GM21576 (cell line): ENCODE results near the gene TMEM263.

Source experiments
- ATAC-seq: cut with Tn5 transposase; IDR thresholded peaks from one replicate; pipeline ENCODE4 v1.9.1; 2021; ENCODE audit warnings: mild to moderate bottlenecking, moderate library complexity; ENCODE audit not compliant: unreplicated experiment

TMEM263 gene

DNA sequence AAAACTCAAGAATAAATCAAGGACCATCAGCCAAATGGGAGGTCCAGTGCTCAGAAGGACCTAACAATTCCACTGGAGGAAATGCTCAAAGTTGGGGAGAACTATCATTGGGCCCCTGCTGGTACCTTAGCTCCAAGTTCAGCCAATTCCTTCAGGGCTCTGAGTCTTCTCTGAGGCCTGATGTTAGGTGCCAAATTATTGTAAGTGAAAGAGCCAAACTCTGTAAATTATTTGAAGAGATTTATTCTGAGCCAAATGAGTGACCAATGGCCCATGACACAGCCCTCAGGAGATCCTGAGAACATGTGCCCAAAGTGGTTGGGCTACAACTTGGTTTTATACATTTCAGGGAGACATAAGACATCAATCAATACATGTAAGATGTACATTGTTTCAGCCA is 8.2 kb upstream of the TMEM263 start:
- ATAC-seq = no peak

GRCh38 chr12:106950591-106950990 is 5.1 kb upstream of the TMEM263 start:
- ATAC-seq = no peak

DNA sequence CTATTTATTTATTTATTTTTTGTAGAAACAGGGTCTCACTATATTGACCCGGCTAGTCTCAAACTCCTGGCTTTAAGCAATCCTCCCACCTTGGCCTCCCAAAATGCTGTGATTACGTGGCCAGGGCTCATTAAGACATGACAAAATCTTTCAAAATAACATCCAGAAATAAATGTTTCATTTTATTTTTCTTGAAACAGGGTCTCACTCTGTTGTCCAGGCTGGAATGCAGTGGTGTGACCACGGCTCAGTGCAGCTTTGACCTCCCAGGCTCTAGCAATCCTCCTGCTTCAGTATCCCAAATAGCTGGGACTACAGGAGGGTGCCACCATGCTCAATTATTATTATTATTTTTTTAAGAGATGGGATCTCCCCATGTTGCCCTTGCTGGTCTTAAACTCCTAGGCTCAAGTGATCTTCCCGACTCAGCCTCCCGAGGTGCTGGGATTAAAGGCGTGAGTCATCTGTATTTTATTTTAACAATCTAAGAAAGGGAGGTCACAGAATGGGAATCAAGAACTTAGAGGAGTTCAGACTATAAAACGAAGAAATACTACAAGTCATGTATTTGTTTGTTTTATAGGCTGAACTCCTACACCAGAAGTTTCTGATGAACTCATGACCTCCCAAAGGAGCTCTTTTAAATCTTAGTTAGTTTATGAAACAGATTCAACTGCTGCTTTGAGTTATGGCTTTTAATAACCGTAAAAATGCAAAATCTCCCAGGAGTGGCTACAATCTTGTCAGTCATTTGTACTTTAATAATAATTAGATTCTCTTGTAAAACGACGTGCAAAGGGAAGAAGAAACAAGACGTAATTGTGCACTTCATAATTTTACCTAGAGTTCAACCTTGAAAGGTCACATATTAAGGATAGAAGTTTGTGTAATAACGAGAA is 2.1 kb upstream of the TMEM263 start:
- ATAC-seq = no peak

- no peak for ATAC-seq
Measured at GRCh38 chr12:106954462-106955376, 988 bp upstream of the TMEM263 start.

- peak; percentile 36 for ATAC-seq
Measured at GRCh38 chr12:106956048-106956578, 406 bp downstream of the TMEM263 start.

GRCh38 chr12:106957583-106957982 is 1.9 kb downstream of the TMEM263 start:
- ATAC-seq = no peak

DNA sequence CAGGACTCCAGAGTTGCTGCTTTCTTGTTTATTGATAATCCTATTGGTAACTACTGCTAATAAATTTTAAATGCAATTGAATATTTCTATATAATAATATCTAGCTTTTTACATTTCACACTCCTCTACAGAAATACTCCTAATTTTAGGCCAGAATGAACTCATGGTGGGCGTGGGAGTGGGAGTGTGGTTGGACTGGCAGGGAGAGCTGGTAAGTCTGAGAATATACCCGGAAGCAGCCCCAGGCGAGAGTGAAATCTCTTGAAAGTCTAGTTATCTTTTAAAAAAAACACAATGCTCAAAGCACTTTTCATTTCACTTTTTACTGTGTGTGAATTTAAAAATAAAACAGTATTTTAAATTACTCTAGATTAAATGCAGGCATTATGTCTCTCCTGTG is 4.7 kb downstream of the TMEM263 start:
- ATAC-seq = no peak

- no peak for ATAC-seq
Measured at GRCh38 chr12:106962286-106962685, 6.6 kb downstream of the TMEM263 start.

GRCh38 chr12:106964526-106964925 is 8.8 kb downstream of the TMEM263 start:
- no peak for ATAC-seq

DNA sequence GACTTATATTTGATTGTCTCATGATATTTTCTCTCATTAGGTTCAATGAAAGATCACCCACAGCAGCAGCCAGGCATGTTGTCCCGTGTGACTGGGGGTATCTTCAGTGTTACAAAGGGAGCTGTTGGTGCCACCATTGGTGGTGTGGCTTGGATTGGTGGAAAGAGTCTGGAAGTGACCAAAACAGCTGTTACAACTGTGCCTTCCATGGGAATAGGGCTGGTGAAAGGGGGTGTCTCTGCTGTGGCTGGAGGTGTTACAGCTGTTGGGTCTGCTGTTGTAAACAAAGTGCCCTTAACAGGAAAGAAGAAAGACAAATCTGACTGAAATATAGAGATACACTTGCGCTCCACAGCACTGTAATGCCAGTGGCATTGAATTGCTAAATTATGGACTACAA is 15.4 kb downstream of the TMEM263 start:
- no peak for ATAC-seq

DNA sequence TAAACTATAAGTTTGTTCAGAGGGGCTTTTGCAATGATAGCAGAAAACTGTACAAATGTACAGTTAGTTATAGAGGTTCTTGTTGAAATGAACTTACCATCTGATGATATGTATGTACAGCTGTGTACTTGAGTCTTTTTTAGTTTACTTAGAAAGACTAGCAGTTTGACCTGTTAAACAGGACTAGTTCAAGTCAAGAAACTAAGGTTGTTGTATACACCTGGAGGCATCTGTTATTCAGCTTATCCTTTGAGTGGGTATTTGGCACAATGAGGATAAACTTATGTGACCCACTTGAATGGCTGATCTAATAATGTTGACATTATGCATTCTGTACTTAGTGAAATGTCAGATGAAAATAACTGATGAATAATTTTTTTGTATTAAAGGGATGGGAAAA is 17.8 kb downstream of the TMEM263 start:
- ATAC-seq = no peak

DNA sequence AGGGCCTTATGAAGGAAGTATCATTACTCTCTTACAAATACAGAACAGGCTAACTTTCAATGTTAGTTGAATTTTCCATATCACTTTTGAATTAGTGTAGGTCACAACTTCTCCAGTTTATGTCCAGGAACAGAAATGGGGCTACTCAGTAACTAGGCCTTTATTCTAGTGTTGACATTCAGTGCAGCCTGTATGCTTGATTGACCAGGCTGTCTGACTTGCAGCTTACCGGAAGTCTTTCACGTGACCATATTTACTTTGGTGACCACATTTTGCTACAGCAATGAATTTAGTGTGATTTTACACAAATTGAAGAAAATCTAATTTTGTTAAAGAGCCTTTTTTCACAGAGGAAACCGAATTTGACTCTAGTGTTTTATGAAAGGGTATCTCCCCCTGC is 18.8 kb downstream of the TMEM263 start:
- ATAC-seq = peak; percentile 85

DNA sequence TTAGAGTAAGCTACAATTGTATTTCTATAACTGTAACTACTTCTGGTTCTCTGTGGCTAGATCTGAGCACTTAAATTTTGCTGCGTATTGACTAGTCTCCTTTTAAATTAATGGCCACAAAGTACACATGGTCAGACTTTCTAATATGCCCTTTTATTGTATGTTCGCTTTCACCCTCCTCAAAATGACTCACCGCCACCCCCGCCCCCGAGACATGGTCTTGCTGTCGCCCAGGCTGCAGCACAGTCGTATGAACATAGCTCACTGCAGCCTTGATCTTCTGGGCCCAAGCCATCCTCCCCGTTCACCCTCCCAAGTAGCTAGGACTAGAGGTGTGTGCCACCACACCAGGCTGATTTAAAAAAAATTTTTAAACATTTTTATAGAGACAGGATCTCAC is 19.4 kb downstream of the TMEM263 start:
- ATAC-seq = no peak

- ATAC-seq = no peak
Measured at GRCh38 chr12:106975993-106976658, 20.4 kb downstream of the TMEM263 start.

DNA sequence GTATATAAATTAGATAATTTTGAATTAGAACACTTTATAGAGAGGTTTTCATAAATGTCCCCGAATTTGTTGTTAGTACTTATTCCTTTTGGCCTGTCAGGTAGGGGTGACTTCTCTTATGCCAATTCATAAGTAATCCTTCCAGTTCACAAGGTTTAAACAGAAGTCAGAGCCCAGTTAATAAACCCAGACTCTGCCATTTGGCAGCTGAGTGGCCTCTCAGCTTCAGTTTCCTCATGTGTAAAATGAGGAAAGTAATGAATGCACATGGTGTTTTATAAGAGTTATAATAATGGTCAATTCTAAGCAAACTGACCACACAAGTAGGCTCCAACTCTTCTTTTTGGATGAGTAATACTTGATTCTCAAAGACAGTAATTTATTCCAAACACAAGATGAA is 21.0 kb downstream of the TMEM263 start:
- ATAC-seq = no peak

- no peak for ATAC-seq
Measured at GRCh38 chr12:106978035-106978800, 22.5 kb downstream of the TMEM263 start.

DNA sequence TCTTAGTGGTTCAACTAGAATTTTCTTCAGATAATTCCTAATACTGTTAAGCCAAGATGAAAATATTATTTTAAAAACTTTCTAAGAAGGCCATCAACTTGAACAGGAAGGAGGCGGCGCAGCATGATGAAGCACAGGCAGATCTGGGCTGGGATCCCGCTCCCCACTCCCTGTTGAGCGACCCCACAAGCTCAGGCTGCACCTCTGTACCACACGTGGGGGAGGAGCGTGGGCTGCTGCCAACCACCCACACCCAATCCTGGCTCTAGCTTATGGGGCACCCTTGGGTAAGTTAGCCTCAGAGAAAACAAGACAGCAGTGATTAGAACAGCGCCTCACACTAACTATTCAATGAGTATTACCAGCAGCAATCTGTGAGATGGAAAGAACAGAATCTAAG is 25.2 kb downstream of the TMEM263 start:
- ATAC-seq = no peak

DNA sequence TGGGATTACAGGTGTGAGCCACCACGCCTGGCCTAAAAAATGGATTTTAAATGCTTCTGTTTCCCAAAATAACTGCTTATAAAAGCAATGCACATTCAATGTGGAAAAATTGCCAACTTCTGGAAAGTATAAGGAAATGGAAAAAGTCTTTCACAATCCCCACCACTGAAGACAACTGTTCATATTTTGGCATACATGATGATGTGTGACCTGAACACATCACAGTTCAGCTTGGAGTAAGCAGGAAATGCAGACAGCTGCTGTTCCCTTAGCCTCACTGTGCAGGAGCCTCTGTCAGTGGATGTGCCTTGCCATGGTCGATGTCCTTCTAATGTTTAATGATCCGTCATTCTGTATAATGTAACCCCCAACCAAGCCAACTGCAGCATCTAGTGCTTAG is 26.1 kb downstream of the TMEM263 start:
- ATAC-seq = no peak

- ATAC-seq = no peak
Measured at GRCh38 chr12:106982229-106982628, 26.5 kb downstream of the TMEM263 start.

GRCh38 chr12:106984588-106985137 is 29.0 kb downstream of the TMEM263 start:
- ATAC-seq = no peak
